HUES48 (cell line): ENCODE data around the gene FAM118A.

ENCODE experiments used
- H3K27ac ChIP-seq: one replicate; pipeline ENCODE4 v1.7.0; 2013; ENCODE audit warnings: low read depth, low read length, inconsistent platforms
- H3K27me3 ChIP-seq: 2 replicates; pipeline ENCODE4 v1.6.1; 2013; ENCODE audit warnings: mild to moderate bottlenecking, low read length; ENCODE audit not compliant: control insufficient read depth, insufficient read depth
- H3K36me3 ChIP-seq: 2 replicates; pipeline ENCODE4 v1.6.1; 2013; ENCODE audit warnings: low read length; ENCODE audit not compliant: control insufficient read depth, insufficient read depth
- H3K4me1 ChIP-seq: 2 replicates; pipeline ENCODE4 v1.6.1; 2013; ENCODE audit warnings: mild to moderate bottlenecking, low read length; ENCODE audit not compliant: control insufficient read depth, insufficient read depth
- H3K4me3 ChIP-seq: 2 replicates; pipeline ENCODE4 v1.5.1; 2013; ENCODE audit warnings: mild to moderate bottlenecking, low read depth, low read length
- H3K9ac ChIP-seq: 2 replicates; pipeline ENCODE4 v1.6.1; 2013; ENCODE audit warnings: mild to moderate bottlenecking, low read depth, low read length, moderate library complexity
- H3K9me3 ChIP-seq: 2 replicates; pipeline ENCODE4 v1.6.1; 2013; ENCODE audit warnings: low read length; ENCODE audit not compliant: control insufficient read depth, insufficient read depth

The FAM118A gene

DNA sequence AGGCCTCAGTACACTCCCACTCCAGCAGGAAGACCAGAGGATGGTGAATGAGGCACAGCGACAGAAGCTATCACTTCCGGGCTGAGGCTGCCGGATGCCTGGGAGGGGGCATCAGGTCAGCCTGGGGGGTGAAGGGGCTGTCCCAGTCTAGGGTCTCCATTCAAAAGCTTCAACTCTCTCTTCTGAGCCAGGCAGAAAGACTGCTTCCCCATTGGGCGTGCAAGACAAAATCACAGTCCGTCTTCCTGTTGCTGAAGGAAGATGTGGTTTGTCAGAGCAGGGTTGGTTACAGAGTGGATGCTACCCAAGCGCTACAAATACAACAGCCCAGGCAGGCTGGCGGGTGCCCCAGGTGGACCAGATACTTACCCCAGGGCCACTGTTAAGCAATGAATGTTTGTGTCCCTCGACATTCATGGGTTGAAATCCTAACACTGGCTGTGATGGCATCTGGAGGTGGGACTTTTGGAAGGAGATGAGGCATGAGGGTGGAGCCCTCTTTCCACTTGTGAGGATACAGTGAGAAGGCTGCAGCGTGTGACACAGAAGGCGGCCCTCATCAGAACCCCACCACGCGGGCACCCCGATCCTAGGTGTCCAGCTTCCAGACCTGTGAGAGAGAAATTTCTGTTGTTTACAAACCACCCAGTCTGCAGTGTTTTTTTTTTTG is 13.0 kb upstream of the FAM118A start:
- H3K36me3 ChIP-seq, result no peaks in the 10 kb centered on the region
- H3K4me3 ChIP-seq, result no peak overlapping the region
- no peaks in the 10 kb centered on the region for H3K27me3 ChIP-seq
- no peak overlapping the region for H3K9ac ChIP-seq
- no peak overlapping the region for H3K27ac ChIP-seq
- H3K9me3 ChIP-seq, result no peaks in the 10 kb centered on the region
- peaks cover 10% of the 10 kb centered on the region; the same call in 1 of the 2 replicates for H3K4me1 ChIP-seq

DNA sequence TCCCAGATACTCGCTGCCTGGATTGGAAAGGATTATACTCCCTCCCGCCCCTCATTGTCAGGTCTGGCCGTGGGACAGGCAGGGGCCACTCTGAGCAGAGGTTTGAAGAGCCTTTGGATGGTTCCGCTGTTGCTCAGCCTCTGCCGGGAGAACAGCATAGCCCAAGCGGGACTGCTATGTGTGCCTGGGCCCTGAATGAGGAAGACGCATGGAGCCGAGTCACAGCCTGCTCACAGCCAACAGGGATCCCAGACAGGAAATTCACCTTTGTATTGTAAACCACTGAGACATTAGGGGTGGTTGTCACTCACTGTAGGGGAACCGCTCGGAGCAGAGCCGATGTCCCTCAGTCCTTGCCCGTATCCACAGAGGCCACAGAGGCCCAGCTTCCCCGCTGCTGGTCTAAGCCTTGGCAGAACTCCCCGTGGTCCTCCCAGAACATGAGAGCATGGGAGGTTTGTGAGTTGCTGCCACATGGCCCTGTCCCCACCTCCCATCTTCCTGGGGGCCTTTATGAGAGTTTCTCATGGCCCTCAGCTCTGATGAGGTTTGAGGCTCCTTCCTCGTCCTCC is 10.7 kb upstream of the FAM118A start:
- no peaks in the 10 kb centered on the region for H3K27me3 ChIP-seq
- no peak overlapping the region for H3K27ac ChIP-seq
- H3K4me3 ChIP-seq, result no peak overlapping the region
- no peak overlapping the region for H3K9ac ChIP-seq
- H3K4me1 ChIP-seq, result peaks cover 10% of the 10 kb centered on the region; the same call in 1 of the 2 replicates
- no peaks in the 10 kb centered on the region for H3K9me3 ChIP-seq
- H3K36me3 ChIP-seq, result no peaks in the 10 kb centered on the region

DNA sequence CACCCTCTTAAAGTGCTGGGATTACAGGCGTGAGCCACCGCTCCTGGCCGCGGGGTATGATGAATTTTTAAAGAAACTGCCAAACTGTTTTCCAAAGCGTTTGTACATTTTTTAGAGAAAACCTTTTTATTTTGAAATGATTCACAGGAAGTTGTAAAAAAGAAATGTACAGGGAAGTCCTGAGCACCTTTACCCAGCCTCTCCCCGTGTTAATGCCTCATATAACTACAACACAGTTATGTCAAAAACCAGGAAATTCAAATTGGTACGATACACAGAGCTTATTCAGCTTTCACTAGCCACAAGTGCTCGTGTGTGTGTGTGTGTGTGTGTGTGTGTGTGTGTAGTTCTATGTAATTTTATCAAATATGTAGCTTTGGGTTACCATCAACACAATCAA is 7.0 kb upstream of the FAM118A start:
- no peaks in the 10 kb centered on the region for H3K36me3 ChIP-seq
- no peaks in the 10 kb centered on the region for H3K9me3 ChIP-seq
- no peak overlapping the region for H3K27ac ChIP-seq
- H3K9ac ChIP-seq, result no peak overlapping the region
- H3K4me1 ChIP-seq, result peaks cover 10% of the 10 kb centered on the region; the same call in 1 of the 2 replicates
- no peaks in the 10 kb centered on the region for H3K27me3 ChIP-seq
- H3K4me3 ChIP-seq, result no peak overlapping the region

DNA sequence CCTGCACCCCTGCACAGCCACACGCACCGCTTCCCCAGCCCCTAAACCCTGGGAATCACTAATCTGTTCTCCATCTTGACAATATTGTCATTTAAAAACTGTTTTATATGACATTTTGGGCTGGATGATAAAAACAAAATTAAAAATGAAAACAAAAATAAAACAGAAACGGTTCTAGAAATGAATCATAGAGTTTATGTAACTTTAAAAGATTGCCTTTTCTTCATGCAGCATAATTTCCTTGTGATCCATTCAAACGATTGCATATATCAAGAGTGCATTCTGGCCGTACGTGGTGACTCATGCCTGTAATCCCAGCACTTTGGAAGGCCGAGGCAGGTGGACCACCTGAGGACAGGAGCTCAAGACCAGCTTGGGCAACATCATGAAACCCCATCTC is 6.6 kb upstream of the FAM118A start:
- peaks cover 10% of the 10 kb centered on the region; the same call in 1 of the 2 replicates for H3K4me1 ChIP-seq
- H3K27ac ChIP-seq, result no peak overlapping the region
- no peaks in the 10 kb centered on the region for H3K27me3 ChIP-seq
- no peak overlapping the region for H3K4me3 ChIP-seq
- no peaks in the 10 kb centered on the region for H3K36me3 ChIP-seq
- H3K9me3 ChIP-seq, result no peaks in the 10 kb centered on the region
- no peak overlapping the region for H3K9ac ChIP-seq

DNA sequence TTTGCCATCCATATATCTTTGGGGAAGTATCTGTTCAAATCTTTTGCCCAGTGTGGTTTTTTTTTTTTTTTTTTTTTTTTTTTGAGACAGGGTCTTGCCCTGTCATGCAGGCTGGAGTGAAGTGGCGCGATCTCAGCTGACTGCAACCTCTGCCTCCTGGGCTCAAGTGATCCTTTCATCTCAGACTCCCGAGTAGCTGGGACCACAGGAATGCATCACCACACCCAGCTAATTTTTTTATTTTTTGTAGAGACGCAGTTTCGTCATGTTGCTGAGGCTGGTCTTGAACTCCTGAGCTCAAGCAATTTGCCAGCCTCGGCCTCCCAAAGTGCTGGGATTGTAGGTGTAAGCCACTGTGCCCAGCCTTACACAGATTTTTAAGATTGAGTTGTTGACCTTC is 4.8 kb upstream of the FAM118A start:
- Histone ChIP-seq H3K9ac (no peak overlapping the region), H3K9me3 (no peaks in the 10 kb centered on the region), H3K27ac (no peak overlapping the region)

DNA sequence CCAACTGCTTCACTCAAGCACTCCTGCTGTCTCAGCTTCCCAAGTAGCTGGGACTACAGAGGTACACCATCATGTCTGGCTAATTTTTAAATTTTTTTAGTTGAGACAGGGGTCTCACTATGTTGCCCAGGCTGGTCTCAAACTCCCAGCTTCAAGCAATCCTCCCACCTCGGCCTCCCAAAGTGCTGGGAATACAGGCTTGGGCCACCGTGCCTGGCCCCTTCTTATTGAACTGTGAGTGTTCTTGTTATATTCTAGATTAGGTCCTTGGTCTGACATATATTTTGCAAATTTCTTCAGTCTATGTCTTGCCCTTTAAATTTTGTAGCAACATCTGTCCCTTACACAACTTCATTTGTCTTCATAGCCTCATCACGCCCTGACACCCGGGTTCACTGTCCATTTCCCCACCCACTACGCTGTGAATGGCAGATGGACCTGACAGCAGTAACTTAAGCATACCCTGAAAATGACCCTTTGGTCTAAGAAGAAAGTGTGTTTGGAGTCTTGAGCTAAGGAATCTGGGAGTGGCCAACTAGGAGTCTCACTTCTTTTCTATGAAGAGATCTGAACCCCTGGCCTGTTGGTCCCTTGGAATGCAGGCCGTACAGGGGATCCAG is 4.2 kb upstream of the FAM118A start:
- Histone ChIP-seq H3K4me3 (no peak overlapping the region), H3K27me3 (no peaks in the 10 kb centered on the region), H3K9ac (no peak overlapping the region), H3K27ac (no peak overlapping the region), H3K9me3 (no peaks in the 10 kb centered on the region), H3K4me1 (peaks cover 11% of the 10 kb centered on the region), H3K36me3 (no peaks in the 10 kb centered on the region)

More for the DNA sequence above, 4.8 kb upstream of the FAM118A start:
- no peaks in the 10 kb centered on the region for H3K27me3 ChIP-seq
- no peaks in the 10 kb centered on the region for H3K36me3 ChIP-seq
- H3K4me3 ChIP-seq, result no peak overlapping the region
- H3K4me1 ChIP-seq, result peaks cover 11% of the 10 kb centered on the region

DNA sequence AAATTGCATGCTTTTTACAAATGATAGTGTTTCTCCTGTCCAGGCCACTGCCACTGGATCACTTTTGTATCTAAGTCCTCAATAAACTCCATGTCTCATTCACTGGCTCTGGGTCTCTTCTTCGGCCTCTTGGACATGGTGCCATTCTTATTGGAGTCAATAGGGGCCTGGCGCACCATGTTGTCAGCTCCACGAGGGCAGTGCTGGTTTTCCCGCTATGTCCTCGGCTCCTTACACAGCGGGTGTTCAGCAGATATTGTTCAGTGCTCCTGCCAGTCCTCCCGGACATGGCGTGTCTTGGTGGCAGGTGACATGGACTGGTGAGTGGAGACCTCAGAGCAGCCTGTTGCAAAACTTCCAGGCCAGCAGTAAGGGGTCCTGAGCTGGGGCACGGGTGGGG is 3.6 kb upstream of the FAM118A start:
- H3K9me3 ChIP-seq, result no peaks in the 10 kb centered on the region
- H3K4me3 ChIP-seq, result no peak overlapping the region
- no peaks in the 10 kb centered on the region for H3K27me3 ChIP-seq
- H3K4me1 ChIP-seq, result peaks cover 11% of the 10 kb centered on the region
- no peak overlapping the region for H3K27ac ChIP-seq
- H3K36me3 ChIP-seq, result no peaks in the 10 kb centered on the region
- no peak overlapping the region for H3K9ac ChIP-seq

DNA sequence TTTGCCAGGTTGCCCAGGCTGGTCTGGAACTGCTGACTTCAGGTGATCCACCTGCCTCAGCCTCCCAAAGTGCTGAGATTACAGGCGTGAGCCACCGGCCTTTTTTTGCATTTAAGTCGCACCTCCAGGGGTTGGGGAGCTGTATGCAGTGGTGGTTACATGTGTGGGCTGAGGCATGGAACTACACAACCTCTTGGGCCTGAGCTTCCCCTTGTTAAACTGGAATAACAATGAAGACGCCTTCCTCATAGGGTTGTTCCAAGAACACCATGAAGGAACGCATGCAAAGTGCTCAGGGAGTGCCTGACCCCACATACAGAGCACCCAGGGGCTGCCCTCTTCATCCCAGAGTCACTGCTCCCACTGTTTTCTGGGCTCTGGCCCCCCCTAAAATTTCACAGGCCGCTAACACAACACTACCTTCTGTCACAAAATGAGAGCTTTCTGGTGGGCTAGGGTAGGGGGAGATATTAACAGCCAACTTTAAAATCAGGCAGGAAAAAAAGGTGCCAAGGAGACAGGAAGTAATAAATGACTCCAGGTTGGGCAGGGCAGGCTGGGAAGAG is 1.3 kb upstream of the FAM118A start:
- no peak overlapping the region for H3K27ac ChIP-seq
- H3K27me3 ChIP-seq, result no peaks in the 10 kb centered on the region
- H3K9me3 ChIP-seq, result no peaks in the 10 kb centered on the region
- no peaks in the 10 kb centered on the region; the same call in 1 of the 2 replicates for H3K36me3 ChIP-seq
- H3K4me1 ChIP-seq, result peaks cover 11% of the 10 kb centered on the region
- no peak overlapping the region for H3K9ac ChIP-seq
- H3K4me3 ChIP-seq, result 0 out of 2 replicates have a peak overlapping the region, but pooled peaks have one; percentile 62

DNA sequence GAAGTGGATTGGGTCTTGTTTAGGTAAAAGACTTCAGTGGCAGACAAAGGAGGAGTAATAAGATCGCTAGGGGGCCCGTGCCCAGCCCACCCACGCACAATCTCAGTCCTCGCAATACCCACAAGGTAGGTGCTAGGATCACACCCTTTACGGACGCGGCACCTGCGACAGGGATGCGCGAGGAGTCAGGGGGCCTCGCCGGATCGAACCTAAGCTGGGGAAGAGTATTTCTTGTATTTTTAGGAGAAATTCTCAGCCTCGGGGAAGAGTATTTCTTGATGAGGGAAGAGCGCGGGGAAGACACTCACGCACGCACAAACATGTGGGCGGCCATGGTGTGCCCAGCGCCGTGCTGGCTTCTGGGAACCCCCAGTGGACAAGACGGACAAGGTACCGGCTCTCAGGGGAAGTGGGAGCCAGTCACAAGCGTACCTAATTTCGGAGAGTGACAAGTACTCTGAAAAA is 745 bp upstream of the FAM118A start:
- Histone ChIP-seq H3K9ac (peak overlapping the region; percentile 63), H3K9me3 (no peaks in the 10 kb centered on the region), H3K4me3 (peak overlapping the region; percentile 62), H3K27me3 (no peaks in the 10 kb centered on the region), H3K27ac (peak overlapping the region; percentile 79), H3K4me1 (peaks cover 11% of the 10 kb centered on the region), H3K36me3 (no peaks in the 10 kb centered on the region; the same call in 1 of the 2 replicates)

DNA sequence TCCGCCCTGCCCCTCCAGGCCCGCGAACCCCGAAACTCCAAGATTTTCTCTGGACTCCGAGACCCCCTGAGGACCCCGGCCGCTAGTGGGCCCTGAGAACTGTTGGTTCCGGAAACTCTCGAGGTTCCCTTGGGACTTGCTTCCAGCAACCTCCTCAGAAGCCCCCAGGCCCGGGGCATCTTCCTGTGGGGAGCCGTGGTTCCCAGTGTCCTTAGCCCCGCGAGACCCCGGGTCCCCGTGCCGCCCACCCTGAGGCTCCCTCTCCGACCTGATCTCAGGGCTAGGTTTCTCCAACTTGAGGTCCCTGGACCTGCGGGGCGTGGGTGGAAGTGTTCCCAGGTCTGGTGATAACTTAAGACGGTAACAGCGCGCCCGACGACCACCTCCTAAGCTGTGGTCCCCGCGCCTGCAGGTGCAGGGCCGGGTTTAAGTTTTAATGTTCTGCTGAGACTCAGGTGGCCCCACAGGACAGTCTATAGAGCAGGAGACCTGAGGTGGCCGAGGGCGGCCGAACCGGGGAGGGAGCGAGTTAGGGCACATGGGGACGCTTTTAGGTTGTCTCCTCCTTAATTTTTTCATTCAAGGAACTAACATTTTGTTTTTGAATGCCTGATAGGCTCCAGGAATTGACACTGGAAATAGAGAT is 720 bp downstream of the FAM118A start:
- peak overlapping the region; percentile 65 for H3K4me3 ChIP-seq
- H3K27me3 ChIP-seq, result no peaks in the 10 kb centered on the region
- no peaks in the 10 kb centered on the region for H3K9me3 ChIP-seq
- H3K36me3 ChIP-seq, result no peaks in the 10 kb centered on the region; the same call in 1 of the 2 replicates
- H3K4me1 ChIP-seq, result peaks cover 11% of the 10 kb centered on the region
- H3K9ac ChIP-seq, result 0 out of 2 replicates have a peak overlapping the region, but pooled peaks have one; percentile 7
- H3K27ac ChIP-seq, result peak overlapping the region; percentile 87
